IPS DF 4.7 (cell line): ENCODE measurements around the gene EML4.
"Not testable (repeated sequence)": the region's sequence is repeated elsewhere in the genome, so short reads cannot be mapped to it uniquely, and the experiment has no call there.

Experiments used
- DNase-seq: peaks from one replicate; pipeline ENCODE4 v3.0.0-alpha.2; 2013; ENCODE audit warnings: low spot score; ENCODE audit errors: extremely low read depth

Gene EML4

DNA sequence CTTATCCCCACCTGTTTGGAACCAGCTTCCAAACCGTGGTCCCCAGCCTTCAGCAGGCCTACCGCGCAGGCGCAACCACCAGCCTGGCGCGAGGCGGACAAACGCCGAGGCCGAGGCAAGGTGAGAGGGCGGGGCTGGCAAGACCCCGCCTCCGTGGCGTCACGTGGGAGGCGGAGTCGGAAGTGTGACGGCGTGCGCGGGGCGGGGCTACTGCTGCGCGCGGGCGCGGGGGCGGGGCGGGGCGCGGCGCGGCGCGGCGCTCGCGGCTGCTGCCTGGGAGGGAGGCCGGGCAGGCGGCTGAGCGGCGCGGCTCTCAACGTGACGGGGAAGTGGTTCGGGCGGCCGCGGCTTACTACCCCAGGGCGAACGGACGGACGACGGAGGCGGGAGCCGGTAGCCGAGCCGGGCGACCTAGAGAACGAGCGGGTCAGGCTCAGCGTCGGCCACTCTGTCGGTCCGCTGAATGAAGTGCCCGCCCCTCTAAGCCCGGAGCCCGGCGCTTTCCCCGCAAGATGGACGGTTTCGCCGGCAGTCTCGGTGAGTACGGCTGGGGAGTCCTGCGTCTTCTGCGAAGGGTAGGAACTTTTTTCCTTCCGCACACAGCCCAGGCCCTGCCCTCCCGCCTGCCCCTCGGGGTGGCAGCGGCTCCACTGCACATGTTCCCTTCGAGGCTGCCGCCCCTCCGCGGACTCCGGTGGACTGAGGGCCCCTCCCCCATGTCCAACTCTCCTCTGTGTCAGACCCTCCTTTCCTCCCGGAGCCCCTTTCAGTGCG lies at the start of gene EML4:
TSS of gene EML4 (plus strand) at position 254 of the 774 bp plus-strand sequence. CDS start at position 513, 259 bp downstream.
- DNase-seq, result peak; percentile 62

GRCh38 chr2:42123426-42123825 lies 45.7 kb upstream of the EML4 start:
- no peak for DNase-seq

GRCh38 chr2:42124011-42124785 lies 45.0 kb upstream of the EML4 start:
- DNase-seq, result no peak

DNA sequence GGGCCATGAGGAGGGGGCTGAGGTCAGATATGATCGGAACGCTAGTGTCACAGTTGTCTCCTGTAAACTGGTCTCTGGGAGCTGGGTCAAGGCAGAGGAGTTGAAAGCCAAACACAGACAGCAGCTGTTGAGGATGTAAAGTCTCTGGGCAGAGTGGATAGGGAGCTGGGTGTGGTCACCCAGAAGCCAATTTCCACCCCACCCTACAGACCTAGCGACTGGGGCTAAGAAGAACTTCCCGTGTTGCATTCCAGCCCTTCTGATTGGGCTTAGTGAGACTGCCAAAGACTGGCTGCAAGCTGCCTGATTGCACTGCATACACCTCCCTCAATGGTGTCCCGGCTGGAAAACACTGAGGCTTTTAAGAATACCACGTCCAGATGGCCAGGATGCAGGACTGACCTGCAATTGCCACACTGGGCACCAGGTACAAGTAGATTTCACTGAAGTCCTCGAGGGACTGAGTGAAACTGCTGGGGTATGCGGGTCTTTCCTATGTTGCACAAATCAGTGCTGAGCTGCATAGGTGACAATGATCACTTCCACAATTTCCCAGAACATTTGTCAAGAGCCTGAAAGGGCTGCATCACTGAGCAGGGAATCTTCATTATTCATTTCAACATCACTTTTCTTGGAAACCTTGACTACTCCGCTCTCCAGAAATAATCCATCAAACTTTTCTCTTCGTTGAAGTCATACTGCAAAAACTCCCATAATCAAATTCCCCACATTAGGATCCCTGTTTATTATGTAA lies 43.1 kb upstream of the EML4 start:
- no peak for DNase-seq

DNA sequence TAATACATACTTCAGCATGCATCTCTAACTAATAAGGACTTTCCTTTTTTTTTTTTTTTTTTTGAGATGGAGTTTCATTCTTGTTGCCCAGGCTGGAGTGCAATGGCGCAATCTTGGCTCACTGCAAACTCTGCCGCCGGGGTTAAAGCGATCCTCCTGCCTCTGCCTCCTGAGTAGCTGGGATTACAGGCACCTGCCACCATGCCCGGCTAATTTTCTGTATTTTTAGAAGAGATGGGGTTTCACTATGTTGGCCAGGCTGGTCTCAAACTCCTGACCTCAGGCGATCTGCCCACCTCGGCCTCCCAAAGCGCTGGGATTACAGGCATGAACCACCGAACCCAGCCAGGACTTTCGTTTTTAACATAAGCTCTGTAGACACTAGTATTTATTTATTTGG lies 42.3 kb upstream of the EML4 start:
- not testable (repeated sequence) for DNase-seq

GRCh38 chr2:42127425-42128424 lies 41.4 kb upstream of the EML4 start:
- no peak for DNase-seq

DNA sequence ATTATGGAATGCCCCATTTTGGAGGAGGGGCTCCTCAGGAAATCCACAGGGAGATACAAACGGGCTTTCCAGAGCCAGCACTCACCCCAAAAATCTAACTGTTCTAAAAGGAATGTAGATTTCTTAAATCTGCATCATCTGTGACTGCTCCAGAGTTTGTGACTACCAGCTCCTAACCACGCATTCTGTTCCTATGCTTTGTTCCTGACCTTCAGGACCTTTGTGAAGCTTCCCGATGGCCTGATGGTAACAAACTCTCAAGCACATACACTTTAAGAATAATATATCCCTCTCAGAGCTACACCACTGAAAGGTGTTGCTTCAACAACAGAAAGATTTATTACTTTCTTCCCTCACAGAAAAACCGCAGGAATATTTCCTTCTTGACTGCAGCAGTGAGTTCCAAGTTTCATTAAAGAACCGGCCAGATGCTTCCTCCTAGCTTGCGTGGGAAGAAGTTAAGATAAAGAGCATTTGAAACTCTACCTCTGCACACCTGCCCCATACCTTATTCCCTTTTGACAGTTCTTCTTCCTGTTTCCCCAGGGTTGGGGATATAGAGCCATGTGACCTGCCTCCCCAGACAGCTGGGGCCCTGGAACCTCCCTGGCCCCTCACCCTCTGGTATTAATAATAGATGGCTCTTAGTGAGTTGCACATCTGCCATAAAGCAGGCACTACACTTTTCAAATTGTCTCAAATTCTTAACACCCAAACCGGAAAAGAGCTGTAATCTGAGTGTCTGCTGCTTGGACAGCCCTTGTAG lies 40.2 kb upstream of the EML4 start:
- no peak for DNase-seq

DNA sequence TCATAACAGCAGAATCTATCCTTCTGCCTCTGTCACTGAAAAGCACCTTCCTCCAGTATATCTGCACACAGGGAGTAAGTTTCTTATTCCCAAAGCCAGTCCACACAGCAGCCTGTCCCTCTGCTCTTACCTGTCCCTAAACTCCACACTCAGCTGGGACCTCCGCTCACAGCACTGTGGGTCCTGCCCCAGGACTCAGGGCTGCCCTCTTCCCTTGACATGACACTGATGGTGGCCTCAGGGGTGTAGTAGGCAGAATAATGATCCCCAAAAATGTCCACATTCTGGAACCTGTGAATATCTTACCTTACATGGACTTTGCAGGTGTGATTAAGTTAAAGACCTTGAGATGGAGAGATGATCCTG lies 39.7 kb upstream of the EML4 start:
- DNase-seq, result no peak

- no peak for DNase-seq
Measured at GRCh38 chr2:42129947-42130346, 39.2 kb upstream of the EML4 start.

- not testable (repeated sequence) for DNase-seq
Measured at GRCh38 chr2:42130858-42131257, 38.3 kb upstream of the EML4 start.

DNA sequence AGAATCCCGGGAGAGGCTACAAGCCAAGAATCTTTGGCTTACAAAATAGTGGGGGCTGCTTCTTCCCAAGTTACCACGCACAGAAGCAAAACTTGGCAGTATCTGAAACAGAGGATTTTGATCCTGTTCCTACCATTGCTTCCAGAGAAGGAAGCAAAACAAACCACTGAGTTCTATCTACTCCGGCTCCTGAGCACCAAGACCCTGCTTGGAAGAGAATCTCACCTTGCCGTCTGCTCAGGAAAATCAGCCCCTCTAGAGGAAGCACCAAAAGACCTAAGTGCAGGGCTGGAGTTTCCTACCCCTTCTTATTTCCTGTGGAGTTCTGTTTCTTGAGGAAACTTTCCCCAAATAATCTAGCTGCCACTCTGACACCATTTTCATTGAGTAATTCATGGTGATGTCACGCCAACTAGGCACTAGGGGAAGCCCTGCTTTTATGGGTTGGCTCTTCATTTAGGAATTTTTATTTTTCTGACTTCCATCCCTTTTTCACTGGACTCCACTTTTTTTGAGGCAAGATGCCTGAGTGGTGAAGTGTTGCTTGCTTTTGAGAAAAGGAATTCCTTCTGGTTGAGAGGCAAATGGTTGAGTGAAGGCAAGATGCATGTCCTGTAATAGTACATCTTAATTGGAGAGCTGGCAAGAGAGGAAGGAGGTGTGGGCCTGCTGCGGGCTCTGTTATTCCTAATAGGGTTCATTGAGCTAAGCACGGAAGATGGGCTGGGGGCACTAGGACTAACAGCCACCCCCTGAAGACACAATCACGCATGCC lies 36.8 kb upstream of the EML4 start:
- DNase-seq, result no peak

DNA sequence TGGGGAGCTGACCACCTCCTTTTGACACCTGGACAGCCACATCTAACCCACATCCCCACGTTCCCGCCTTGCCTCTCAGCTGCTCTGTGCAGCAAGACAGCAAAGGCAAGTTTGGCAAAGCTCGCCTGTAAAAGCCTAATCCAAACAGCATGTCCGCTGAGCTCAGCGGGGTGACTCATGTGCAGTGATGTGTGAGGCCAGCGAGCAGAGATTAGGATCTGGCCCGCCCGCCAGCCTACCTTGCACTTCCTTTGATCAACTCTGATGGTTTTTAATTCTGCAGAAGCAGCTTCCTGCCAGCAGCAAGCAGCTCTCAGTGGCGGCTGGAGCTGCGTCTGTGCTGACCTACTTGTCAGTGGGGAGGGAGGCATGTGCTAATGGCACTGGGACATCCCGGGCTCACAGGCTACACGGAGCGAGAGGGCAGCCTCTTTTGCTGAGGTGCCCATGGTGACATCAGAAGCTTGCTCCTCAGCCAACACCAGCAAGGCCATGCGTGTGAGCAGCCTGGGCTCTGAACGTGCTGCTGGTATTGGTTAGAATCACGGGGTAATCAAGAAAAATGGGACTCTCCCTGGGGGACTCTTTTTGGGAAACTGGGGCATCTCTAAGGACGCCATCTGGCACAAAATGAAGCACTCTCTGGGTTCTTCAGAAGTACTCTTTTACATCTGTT lies 36.0 kb upstream of the EML4 start:
- DNase-seq, result no peak

GRCh38 chr2:42133771-42134195 lies 35.4 kb upstream of the EML4 start:
- no peak for DNase-seq

GRCh38 chr2:42134401-42134932 lies 34.7 kb upstream of the EML4 start:
- not testable (repeated sequence) for DNase-seq

GRCh38 chr2:42135381-42136312 lies 33.5 kb upstream of the EML4 start:
- DNase-seq, result no peak

GRCh38 chr2:42136782-42137124 lies 32.4 kb upstream of the EML4 start:
- DNase-seq, result no peak

DNA sequence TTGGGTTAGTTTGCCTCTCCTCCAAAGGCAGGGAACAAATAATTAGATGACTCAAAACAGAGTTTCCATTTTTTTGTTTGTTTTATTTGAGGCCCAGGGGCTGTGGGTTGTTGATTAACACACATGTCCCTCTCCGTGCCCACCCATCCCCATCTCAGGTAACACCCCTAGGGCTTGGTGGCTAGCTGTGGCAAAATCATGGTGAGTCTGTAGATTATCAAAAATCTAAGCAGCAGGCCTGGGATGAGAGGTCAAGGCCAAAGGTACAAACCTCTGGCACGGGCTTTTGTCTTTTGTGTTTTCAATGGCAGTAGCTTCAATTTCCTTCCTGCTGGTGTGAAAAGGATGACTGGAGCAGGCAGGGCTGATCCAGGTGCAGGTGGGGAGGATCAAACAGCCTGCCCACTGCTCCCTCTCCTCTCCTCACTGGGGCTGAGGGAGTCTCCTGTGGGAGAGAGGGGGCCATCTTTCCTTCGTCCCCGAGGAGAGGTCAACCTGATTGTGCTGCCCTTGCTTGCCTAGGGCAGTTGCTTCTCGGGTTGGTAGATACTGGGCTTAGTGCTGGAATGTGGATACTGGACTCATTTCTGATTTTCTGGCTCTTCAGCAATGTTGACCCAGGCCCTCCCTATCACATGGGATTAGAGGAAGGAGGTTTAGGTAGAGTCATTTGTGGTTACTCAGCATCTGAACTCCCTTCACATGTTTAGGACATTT lies 31.9 kb upstream of the EML4 start:
- DNase-seq, result no peak
